Measurements from ENCODE around the gene CREM. TPM values are rescaled to one million over a fixed set of nuclear protein-coding genes. Genes with fewer than 3 reads are reported as not detected.

The CREM gene
- total and polyA plus RNA-seq, 2 of the 8 experiments (the other 6 are each of a cell fraction or from before 2014, with no cell fraction given): 18.7 to 21.9 TPM

DNA sequence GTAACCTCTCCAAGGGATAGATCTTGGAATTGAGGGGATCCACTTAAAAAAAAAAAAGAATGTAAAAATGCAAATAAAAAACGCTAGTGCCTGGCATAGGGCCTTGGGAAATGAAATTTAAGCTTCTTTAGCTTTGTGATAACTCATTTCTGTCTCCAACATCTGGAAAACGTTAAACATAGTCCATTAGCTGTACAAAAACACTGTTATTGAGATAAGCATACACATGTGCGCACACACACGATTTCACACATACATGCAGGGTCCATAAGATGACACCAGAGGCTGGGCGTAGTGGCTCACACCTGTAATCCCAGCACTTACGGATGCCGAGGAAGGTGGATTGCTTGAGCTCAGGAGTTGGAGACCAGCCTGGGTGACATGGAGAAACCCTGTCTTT is 22.8 kb upstream of the CREM start:
- ChIA-PET POLR2A (ENCODE audit: partially characterized antibody) (no interaction called here), CTCF (ENCODE audit: partially characterized antibody) (no interaction called here)
- H3K23ac ChIP-seq (ENCODE audit: insufficient read length): no peak overlapping the region
- TF ChIP-seq BACH1 (IDR thresholded peaks at IDR 0.05; ENCODE audit: low read length): no peak
- TF ChIP-seq, protein P1, sequence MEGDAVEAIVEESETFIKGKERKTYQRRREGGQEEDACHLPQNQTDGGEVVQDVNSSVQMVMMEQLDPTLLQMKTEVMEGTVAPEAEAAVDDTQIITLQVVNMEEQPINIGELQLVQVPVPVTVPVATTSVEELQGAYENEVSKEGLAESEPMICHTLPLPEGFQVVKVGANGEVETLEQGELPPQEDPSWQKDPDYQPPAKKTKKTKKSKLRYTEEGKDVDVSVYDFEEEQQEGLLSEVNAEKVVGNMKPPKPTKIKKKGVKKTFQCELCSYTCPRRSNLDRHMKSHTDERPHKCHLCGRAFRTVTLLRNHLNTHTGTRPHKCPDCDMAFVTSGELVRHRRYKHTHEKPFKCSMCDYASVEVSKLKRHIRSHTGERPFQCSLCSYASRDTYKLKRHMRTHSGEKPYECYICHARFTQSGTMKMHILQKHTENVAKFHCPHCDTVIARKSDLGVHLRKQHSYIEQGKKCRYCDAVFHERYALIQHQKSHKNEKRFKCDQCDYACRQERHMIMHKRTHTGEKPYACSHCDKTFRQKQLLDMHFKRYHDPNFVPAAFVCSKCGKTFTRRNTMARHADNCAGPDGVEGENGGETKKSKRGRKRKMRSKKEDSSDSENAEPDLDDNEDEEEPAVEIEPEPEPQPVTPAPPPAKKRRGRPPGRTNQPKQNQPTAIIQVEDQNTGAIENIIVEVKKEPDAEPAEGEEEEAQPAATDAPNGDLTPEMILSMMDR (IDR thresholded peaks at IDR 0.05; ENCODE audit: control extremely low read depth in 1 of 3, insufficient read depth in 1 of 3, low read depth in 1 of 3, low read length in 3 of 3): no peak
- no peak for TF ChIP-seq SIN3A (conservative IDR thresholded peaks at IDR 0.05 in 1 of 2, IDR thresholded peaks at IDR 0.05 in 1 of 2; ENCODE audit: low read depth in 1 of 2, low read length in 2 of 2)
- TF ChIP-seq, protein P2, sequence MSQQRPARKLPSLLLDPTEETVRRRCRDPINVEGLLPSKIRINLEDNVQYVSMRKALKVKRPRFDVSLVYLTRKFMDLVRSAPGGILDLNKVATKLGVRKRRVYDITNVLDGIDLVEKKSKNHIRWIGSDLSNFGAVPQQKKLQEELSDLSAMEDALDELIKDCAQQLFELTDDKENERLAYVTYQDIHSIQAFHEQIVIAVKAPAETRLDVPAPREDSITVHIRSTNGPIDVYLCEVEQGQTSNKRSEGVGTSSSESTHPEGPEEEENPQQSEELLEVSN (IDR thresholded peaks at IDR 0.05): no peak
- TF ChIP-seq RXRA (IDR thresholded peaks at IDR 0.05; ENCODE audit: insufficient read depth, low read depth, low read length): no peak
- no peak for TF ChIP-seq POU5F1 (IDR thresholded peaks at IDR 0.05; ENCODE audit: low read depth, low read length)
- TF ChIP-seq NANOG (IDR thresholded peaks at IDR 0.05; ENCODE audit: insufficient read depth, low read depth, low read length, poor library complexity, severe bottlenecking): no peak
- TF ChIP-seq KDM4A (IDR thresholded peaks at IDR 0.05; ENCODE audit: low read depth, low read length, severe bottlenecking): no peak
- TF ChIP-seq FOSL1 (IDR thresholded peaks at IDR 0.05; ENCODE audit: insufficient read depth, low read depth, low read length): no peak
- no peak for TF ChIP-seq POLR2A (IDR thresholded peaks at IDR 0.05; ENCODE audit: control extremely low read depth in 1 of 2, low read depth in 2 of 2, low read length in 2 of 2)
- no peak for TF ChIP-seq MAFK (IDR thresholded peaks at IDR 0.05; ENCODE audit: low read depth, low read length)

More for the DNA sequence above, 22.8 kb upstream of the CREM start:
- no peaks in the 10 kb centered on the region for H3K36me3 ChIP-seq (ENCODE audit: control insufficient read depth in 2 of 4, insufficient read depth in 4 of 4, low read length in 3 of 4)
- no peak overlapping the region for H2BK120ac ChIP-seq (replicated peaks; ENCODE audit: low read depth, low read length)
- no peak overlapping the region for H2AK5ac ChIP-seq (ENCODE audit: low read depth, low read length)
- H3K4me2 ChIP-seq (ENCODE audit: insufficient read depth in 1 of 2, low read depth in 2 of 2, low read length in 2 of 2): no peak overlapping the region
- H2BK15ac ChIP-seq (ENCODE audit: low read length): no peak overlapping the region
- no peak overlapping the region for H4K8ac ChIP-seq (ENCODE audit: extremely low read depth, insufficient read depth, low read length)
- no peak overlapping the region for H3K9ac ChIP-seq (replicated peaks in 1 of 4; ENCODE audit: extremely low read depth in 1 of 4, low read depth in 3 of 4, low read length in 3 of 4)
- H3K56ac ChIP-seq (replicated peaks; ENCODE audit: insufficient read length, low read depth, low read length): no peak overlapping the region
- no peaks in the 10 kb centered on the region for H4K20me1 ChIP-seq (replicated peaks in 1 of 2; ENCODE audit: control insufficient read depth in 1 of 2, insufficient read depth in 2 of 2, low read length in 2 of 2)
- H3K27me3 ChIP-seq (replicated peaks in 1 of 4; ENCODE audit: control insufficient read depth in 3 of 4, extremely low read depth in 1 of 4, insufficient read depth in 3 of 4, low read length in 3 of 4): no peaks in the 10 kb centered on the region
- no peaks in the 10 kb centered on the region for H3K79me1 ChIP-seq (ENCODE audit: low read depth, low read length)
- no peak overlapping the region for H2BK12ac ChIP-seq (ENCODE audit: low read depth, low read length)
- H3K18ac ChIP-seq (ENCODE audit: extremely low read depth, low read length): no peak overlapping the region
- no peaks in the 10 kb centered on the region for H3K4me1 ChIP-seq (replicated peaks in 1 of 4; ENCODE audit: control insufficient read depth in 3 of 4, insufficient read depth in 4 of 4, low read length in 3 of 4)
- DNase-seq (ENCODE audit: low read depth in 1 of 2, low spot score in 2 of 2): no peak
- FAIRE-seq: no peak
- H3K4me3 ChIP-seq (ENCODE audit: extremely low read depth in 1 of 4, insufficient read depth in 2 of 4, low read depth in 3 of 4, low read length in 4 of 4): no peak overlapping the region
- no peak overlapping the region for H4K91ac ChIP-seq (replicated peaks; ENCODE audit: insufficient read length, low read length)
- no peak overlapping the region for H2BK20ac ChIP-seq (ENCODE audit: low read length)
- no peaks in the 10 kb centered on the region for H3K79me2 ChIP-seq (ENCODE audit: control insufficient read depth in 1 of 2, insufficient read depth in 2 of 2, low read length in 2 of 2)
- 77% methylated on average over 7 of the region's 7 CpGs; no CpG with 5 or more reads in 1 of the 2 experiments for WGBS, 2 experiments (ENCODE audit: extremely low coverage in 1 of 2, insufficient coverage in 1 of 2, insufficient read length in 1 of 2, insufficient replicate concordance in 2 of 2, low coverage in 1 of 2, low lambda C conversion rate in 2 of 2, missing lambda C conversion rate in 1 of 2)
- H2BK5ac ChIP-seq (ENCODE audit: low read depth, low read length): no peak overlapping the region
- no peak overlapping the region for H2AFZ ChIP-seq (ENCODE audit: low read length)
- no peaks in the 10 kb centered on the region for H3K9me3 ChIP-seq (ENCODE audit: insufficient read depth in 2 of 2, low read depth in 1 of 2, low read length in 1 of 2)
- no peak overlapping the region for H3K27ac ChIP-seq (ENCODE audit: low read depth, low read length)
- no peak overlapping the region for H3K4ac ChIP-seq (replicated peaks; ENCODE audit: insufficient read length, low read depth, low read length)
- no peak overlapping the region for H4K5ac ChIP-seq (ENCODE audit: insufficient read length, low read depth, low read length)
- no peaks in the 10 kb centered on the region for H3K23me2 ChIP-seq (ENCODE audit: low read depth, low read length)
- no peak overlapping the region for H3K14ac ChIP-seq (ENCODE audit: insufficient read length)
